Duodenal mucosa (tissue), 2 donors: ENCODE data around the gene DNAJC7.
A peak's percentile ranks its signal among the peaks of the same experiment; 100 is the strongest.

Experiments
- H3K27ac ChIP-seq: one replicate; pipeline ENCODE4 v1.7.0; 2013; ENCODE audit warnings: low read depth, low read length
- H3K27me3 ChIP-seq, 2 donors: one replicate each; pipeline ENCODE4 v1.7.0; 2013; ENCODE audit warnings: low read length in 2 of 2, control low read depth in 1 of 2; ENCODE audit not compliant: insufficient read depth in 2 of 2, control insufficient read depth in 1 of 2
- H3K36me3 ChIP-seq, 2 donors: one replicate each; pipeline ENCODE4 v1.7.0; 2013; ENCODE audit warnings: low read length in 2 of 2, control low read depth in 1 of 2; ENCODE audit not compliant: insufficient read depth in 2 of 2, control insufficient read depth in 1 of 2
- H3K4me1 ChIP-seq, 2 donors: one replicate each; pipeline ENCODE4 v1.7.0; 2013; ENCODE audit warnings: low read length in 2 of 2, control low read depth in 1 of 2; ENCODE audit not compliant: insufficient read depth in 2 of 2, control insufficient read depth in 1 of 2
- H3K4me3 ChIP-seq, 2 donors: one replicate each; pipeline ENCODE4 v1.7.0; 2013; ENCODE audit warnings: low read length in 2 of 2, low read depth in 1 of 2
- H3K9ac ChIP-seq, 2 donors: one replicate each; pipeline ENCODE4 v1.7.0; 2013; ENCODE audit warnings: low read length in 2 of 2, low read depth in 1 of 2
- H3K9me3 ChIP-seq, 2 donors: one replicate each; pipeline ENCODE4 v1.7.0; 2013; ENCODE audit warnings: low read length in 2 of 2, control low read depth in 1 of 2; ENCODE audit not compliant: control insufficient read depth in 1 of 2

The DNAJC7 gene

GRCh38 chr17:42000413-42001133 lies 16.7 kb downstream of the DNAJC7 start:
- Histone ChIP-seq H3K9ac (no peak overlapping the region), H3K4me3 (no peak overlapping the region), H3K36me3 (peaks cover 20 to 45% of the 10 kb centered on the region in 2 donors), H3K9me3 (no peaks in the 10 kb centered on the region), H3K27me3 (no peaks in the 10 kb centered on the region), H3K4me1 (peaks cover 24 to 44% of the 10 kb centered on the region in 2 donors), H3K27ac (no peak overlapping the region)

GRCh38 chr17:41998497-41998896 lies 18.7 kb downstream of the DNAJC7 start:
- peaks cover 31 to 58% of the 10 kb centered on the region in 2 donors for H3K36me3 ChIP-seq
- H3K4me1 ChIP-seq = peaks cover 24 to 34% of the 10 kb centered on the region in 2 donors
- H3K9ac ChIP-seq = no peak overlapping the region
- H3K9me3 ChIP-seq = no peaks in the 10 kb centered on the region
- no peak overlapping the region for H3K4me3 ChIP-seq
- no peaks in the 10 kb centered on the region for H3K27me3 ChIP-seq
- no peak overlapping the region for H3K27ac ChIP-seq

- no peaks in the 10 kb centered on the region for H3K9me3 ChIP-seq
- H3K36me3 ChIP-seq = peaks cover 31 to 65% of the 10 kb centered on the region in 2 donors
These were observed 20.4 kb downstream of the DNAJC7 start for GRCh38 chr17:41996855-41997164.

GRCh38 chr17:41992576-41992975 lies 24.7 kb downstream of the DNAJC7 start:
- no peaks in the 10 kb centered on the region for H3K9me3 ChIP-seq
- no peak overlapping the region for H3K27ac ChIP-seq
- H3K4me1 ChIP-seq = peaks cover 8 to 10% of the 10 kb centered on the region in 2 donors
- peaks cover 49 to 85% of the 10 kb centered on the region in 2 donors for H3K36me3 ChIP-seq
- no peaks in the 10 kb centered on the region for H3K27me3 ChIP-seq
- H3K4me3 ChIP-seq = no peak overlapping the region
- no peak overlapping the region for H3K9ac ChIP-seq

More at GRCh38 chr17:41996855-41997164, 20.4 kb downstream of the DNAJC7 start:
- no peaks in the 10 kb centered on the region for H3K27me3 ChIP-seq
- no peak overlapping the region for H3K9ac ChIP-seq
- peaks cover 8 to 17% of the 10 kb centered on the region in 2 donors for H3K4me1 ChIP-seq
- no peak overlapping the region for H3K4me3 ChIP-seq
- no peak overlapping the region for H3K27ac ChIP-seq

GRCh38 chr17:41989702-41990419 lies 27.4 kb downstream of the DNAJC7 start:
- Histone ChIP-seq H3K27me3 (no peaks in the 10 kb centered on the region), H3K9ac (no peak overlapping the region), H3K4me1 (peaks cover 8 to 10% of the 10 kb centered on the region in 2 donors), H3K4me3 (peak overlapping the region in 1 of 2 donors; percentile 23), H3K36me3 (peaks cover 39 to 83% of the 10 kb centered on the region in 2 donors), H3K9me3 (no peaks in the 10 kb centered on the region), H3K27ac (no peak overlapping the region)

- Histone ChIP-seq H3K27ac (no peak overlapping the region), H3K9me3 (no peaks in the 10 kb centered on the region), H3K36me3 (peaks cover 39 to 88% of the 10 kb centered on the region in 2 donors), H3K4me1 (peaks cover 8 to 10% of the 10 kb centered on the region in 2 donors), H3K9ac (no peak overlapping the region), H3K27me3 (no peaks in the 10 kb centered on the region), H3K4me3 (no peak overlapping the region)
These were observed 28.8 kb downstream of the DNAJC7 start for GRCh38 chr17:41988418-41988817.

GRCh38 chr17:41987642-41988041 lies 29.6 kb downstream of the DNAJC7 start:
- Histone ChIP-seq H3K4me1 (peaks cover 8 to 10% of the 10 kb centered on the region in 2 donors), H3K27ac (no peak overlapping the region), H3K9me3 (no peaks in the 10 kb centered on the region), H3K36me3 (peaks cover 41 to 90% of the 10 kb centered on the region in 2 donors), H3K4me3 (no peak overlapping the region), H3K9ac (no peak overlapping the region), H3K27me3 (no peaks in the 10 kb centered on the region)

DNA sequence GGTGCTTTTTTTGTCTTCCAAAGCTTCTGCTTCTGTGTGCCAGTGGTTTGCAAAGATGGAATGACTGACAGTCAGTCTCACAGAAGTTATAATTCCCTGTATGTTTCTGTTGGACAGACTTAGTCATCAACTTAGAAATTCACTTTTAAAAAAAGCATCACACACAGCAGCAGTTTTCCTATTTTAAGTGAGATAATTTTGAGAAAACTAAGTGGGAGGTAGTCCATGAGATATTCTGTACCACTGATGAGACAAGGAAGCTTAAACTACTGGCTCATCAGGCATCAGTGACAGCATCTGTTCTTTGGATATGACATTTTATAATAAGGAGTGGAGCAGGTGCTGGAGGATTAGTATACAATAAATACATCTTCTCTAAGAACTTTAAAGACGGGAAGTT lies 30.6 kb downstream of the DNAJC7 start:
- Histone ChIP-seq H3K27ac (no peak overlapping the region), H3K4me3 (no peak overlapping the region), H3K9ac (no peak overlapping the region), H3K4me1 (peaks cover 8 to 10% of the 10 kb centered on the region in 2 donors), H3K9me3 (no peaks in the 10 kb centered on the region), H3K36me3 (peaks cover 43 to 92% of the 10 kb centered on the region in 2 donors), H3K27me3 (no peaks in the 10 kb centered on the region)

DNA sequence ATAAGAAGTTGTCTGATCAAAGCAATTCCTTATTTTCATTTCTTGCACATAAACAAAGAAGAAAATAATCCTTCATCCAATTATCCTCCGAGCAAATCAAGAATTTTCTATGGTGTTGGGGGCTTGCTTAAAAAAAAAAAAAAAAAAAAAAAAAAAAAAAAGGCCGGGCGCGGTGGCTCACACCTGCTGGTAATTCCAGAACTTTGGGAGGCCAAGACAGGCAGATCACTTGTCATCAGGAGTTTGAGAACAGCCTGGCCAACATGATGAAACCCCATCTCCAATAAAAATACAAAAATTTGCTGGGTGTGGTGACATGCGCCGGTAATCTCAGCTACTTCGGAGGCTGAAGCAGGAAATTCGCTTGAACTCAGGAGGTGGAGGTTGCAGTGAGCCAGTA lies 31.3 kb downstream of the DNAJC7 start:
- Histone ChIP-seq H3K36me3 (peaks cover 45 to 91% of the 10 kb centered on the region in 2 donors), H3K27me3 (no peaks in the 10 kb centered on the region)

GRCh38 chr17:41984454-41984853 lies 32.8 kb downstream of the DNAJC7 start:
- H3K27ac ChIP-seq = no peak overlapping the region

More for the DNA sequence above, 31.3 kb downstream of the DNAJC7 start:
- Histone ChIP-seq H3K9ac (no peak overlapping the region), H3K27ac (no peak overlapping the region), H3K4me3 (no peak overlapping the region), H3K4me1 (peaks cover 8 to 10% of the 10 kb centered on the region in 2 donors), H3K9me3 (no peaks in the 10 kb centered on the region)

More at GRCh38 chr17:41984454-41984853, 32.8 kb downstream of the DNAJC7 start:
- Histone ChIP-seq H3K4me3 (no peak overlapping the region), H3K36me3 (peaks cover 38 to 90% of the 10 kb centered on the region in 2 donors), H3K27me3 (no peaks in the 10 kb centered on the region), H3K9ac (no peak overlapping the region), H3K4me1 (no peaks in the 10 kb centered on the region), H3K9me3 (no peaks in the 10 kb centered on the region)
